ENCODE data around the gene FFAR3.
"Not testable (repeated sequence)": the region's sequence is repeated elsewhere in the genome, so short reads cannot be mapped to it uniquely, and the experiment has no call there.

FFAR3 gene

DNA sequence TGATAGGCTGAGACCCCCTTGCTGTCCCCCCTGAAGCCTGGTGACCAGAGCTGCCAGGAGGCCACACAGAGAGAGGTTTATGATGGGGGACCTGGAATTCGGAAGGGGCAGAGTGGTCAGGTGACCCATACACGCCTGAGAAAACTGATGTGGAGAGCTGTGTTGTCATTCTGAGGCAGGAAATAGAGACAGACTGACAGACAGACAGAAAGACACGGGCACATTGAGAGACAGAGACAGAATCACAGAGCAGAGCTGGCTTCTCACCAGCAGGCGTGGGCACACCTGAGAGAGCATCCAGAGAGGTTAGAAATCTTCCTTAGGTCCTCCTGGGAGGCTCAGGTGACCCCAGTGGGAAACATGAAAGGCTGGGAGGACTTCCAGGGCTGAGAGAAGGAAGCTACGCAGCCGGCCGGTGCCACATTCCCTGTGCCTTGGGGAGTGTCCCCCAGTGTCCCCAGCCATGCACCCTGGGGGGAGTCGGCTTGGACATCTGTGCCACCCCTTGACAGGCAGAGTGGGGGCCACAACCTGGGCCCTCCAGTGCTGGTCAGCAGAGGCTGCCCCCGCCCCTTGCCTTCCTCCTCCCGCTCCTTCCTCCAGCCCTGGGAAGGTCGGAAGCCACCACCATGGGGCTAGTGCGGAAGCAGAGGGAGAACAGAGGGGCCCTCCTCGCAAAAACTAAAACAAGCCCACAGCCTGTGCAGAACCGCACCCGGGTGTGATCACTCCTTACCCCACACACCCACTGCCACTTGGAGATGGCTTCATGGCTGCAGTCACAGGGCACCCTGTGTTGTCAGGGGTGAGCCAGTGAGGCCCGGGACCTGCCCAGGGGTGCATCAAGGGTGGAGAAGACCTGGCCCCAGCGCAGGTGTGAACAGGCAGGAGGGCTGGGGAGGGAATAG is 8.4 kb upstream of the FFAR3 start:
- Histone ChIP-seq H3K36me3 (ENCODE audit: control insufficient read depth, insufficient read depth, low read length) (no peaks in the 10 kb centered on the region), H3K27me3 (replicated peaks; ENCODE audit: control insufficient read depth, insufficient read depth, low read length, poor library complexity, severe bottlenecking) (no peaks in the 10 kb centered on the region), H3K4me3 (ENCODE audit: insufficient read depth, low read depth, low read length, poor library complexity, severe bottlenecking) (no peak overlapping the region), H3K27ac (ENCODE audit: insufficient read depth, low read length, poor library complexity, severe bottlenecking) (no peak overlapping the region), H3K9me3 (ENCODE audit: control insufficient read depth, low read length) (no peaks in the 10 kb centered on the region), H3K4me1 (ENCODE audit: control insufficient read depth, insufficient read depth, low read length, poor library complexity, severe bottlenecking) (peaks cover 33% of the 10 kb centered on the region)
- DNase-seq = no peak

GRCh38 chr19:35350591-35350990 is 7.7 kb upstream of the FFAR3 start:
- H3K4me3 ChIP-seq (ENCODE audit: insufficient read depth, low read depth, low read length, poor library complexity, severe bottlenecking) = no peak overlapping the region
- no peak overlapping the region for H3K27ac ChIP-seq (ENCODE audit: insufficient read depth, low read length, poor library complexity, severe bottlenecking)
- DNase-seq = no peak
- no peaks in the 10 kb centered on the region for H3K36me3 ChIP-seq (ENCODE audit: control insufficient read depth, insufficient read depth, low read length)
- no peaks in the 10 kb centered on the region for H3K9me3 ChIP-seq (ENCODE audit: control insufficient read depth, low read length)
- peaks cover 33% of the 10 kb centered on the region for H3K4me1 ChIP-seq (ENCODE audit: control insufficient read depth, insufficient read depth, low read length, poor library complexity, severe bottlenecking)
- no peaks in the 10 kb centered on the region for H3K27me3 ChIP-seq (replicated peaks; ENCODE audit: control insufficient read depth, insufficient read depth, low read length, poor library complexity, severe bottlenecking)

DNA sequence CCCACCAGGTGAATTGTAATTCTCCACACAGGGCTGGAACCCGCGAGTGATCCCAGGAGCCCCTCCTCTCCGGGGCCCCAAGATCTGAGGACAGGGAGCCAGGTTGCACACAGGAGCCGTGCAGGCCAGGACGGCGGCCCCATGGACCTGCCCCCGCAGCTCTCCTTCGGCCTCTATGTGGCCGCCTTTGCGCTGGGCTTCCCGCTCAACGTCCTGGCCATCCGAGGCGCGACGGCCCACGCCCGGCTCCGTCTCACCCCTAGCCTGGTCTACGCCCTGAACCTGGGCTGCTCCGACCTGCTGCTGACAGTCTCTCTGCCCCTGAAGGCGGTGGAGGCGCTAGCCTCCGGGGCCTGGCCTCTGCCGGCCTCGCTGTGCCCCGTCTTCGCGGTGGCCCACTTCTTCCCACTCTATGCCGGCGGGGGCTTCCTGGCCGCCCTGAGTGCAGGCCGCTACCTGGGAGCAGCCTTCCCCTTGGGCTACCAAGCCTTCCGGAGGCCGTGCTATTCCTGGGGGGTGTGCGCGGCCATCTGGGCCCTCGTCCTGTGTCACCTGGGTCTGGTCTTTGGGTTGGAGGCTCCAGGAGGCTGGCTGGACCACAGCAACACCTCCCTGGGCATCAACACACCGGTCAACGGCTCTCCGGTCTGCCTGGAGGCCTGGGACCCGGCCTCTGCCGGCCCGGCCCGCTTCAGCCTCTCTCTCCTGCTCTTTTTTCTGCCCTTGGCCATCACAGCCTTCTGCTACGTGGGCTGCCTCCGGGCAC is 6.7 kb upstream of the FFAR3 start:
- Histone ChIP-seq H3K36me3 (ENCODE audit: control insufficient read depth, insufficient read depth, low read length) (no peaks in the 10 kb centered on the region), H3K27me3 (replicated peaks; ENCODE audit: control insufficient read depth, insufficient read depth, low read length, poor library complexity, severe bottlenecking) (no peaks in the 10 kb centered on the region), H3K4me3 (ENCODE audit: insufficient read depth, low read depth, low read length, poor library complexity, severe bottlenecking) (no peak overlapping the region), H3K9me3 (ENCODE audit: control insufficient read depth, low read length) (no peaks in the 10 kb centered on the region), H3K27ac (ENCODE audit: insufficient read depth, low read length, poor library complexity, severe bottlenecking) (no peak overlapping the region), H3K4me1 (ENCODE audit: control insufficient read depth, insufficient read depth, low read length, poor library complexity, severe bottlenecking) (peaks cover 23% of the 10 kb centered on the region)
- no peak for DNase-seq

DNA sequence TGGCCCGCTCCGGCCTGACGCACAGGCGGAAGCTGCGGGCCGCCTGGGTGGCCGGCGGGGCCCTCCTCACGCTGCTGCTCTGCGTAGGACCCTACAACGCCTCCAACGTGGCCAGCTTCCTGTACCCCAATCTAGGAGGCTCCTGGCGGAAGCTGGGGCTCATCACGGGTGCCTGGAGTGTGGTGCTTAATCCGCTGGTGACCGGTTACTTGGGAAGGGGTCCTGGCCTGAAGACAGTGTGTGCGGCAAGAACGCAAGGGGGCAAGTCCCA is 6.1 kb upstream of the FFAR3 start:
- no peak overlapping the region for H3K4me3 ChIP-seq (ENCODE audit: insufficient read depth, low read depth, low read length, poor library complexity, severe bottlenecking)
- peaks cover 18% of the 10 kb centered on the region for H3K4me1 ChIP-seq (ENCODE audit: control insufficient read depth, insufficient read depth, low read length, poor library complexity, severe bottlenecking)
- no peak overlapping the region for H3K27ac ChIP-seq (ENCODE audit: insufficient read depth, low read length, poor library complexity, severe bottlenecking)
- no peaks in the 10 kb centered on the region for H3K9me3 ChIP-seq (ENCODE audit: control insufficient read depth, low read length)
- no peak for DNase-seq
- H3K36me3 ChIP-seq (ENCODE audit: control insufficient read depth, insufficient read depth, low read length) = no peaks in the 10 kb centered on the region
- no peaks in the 10 kb centered on the region for H3K27me3 ChIP-seq (replicated peaks; ENCODE audit: control insufficient read depth, insufficient read depth, low read length, poor library complexity, severe bottlenecking)

DNA sequence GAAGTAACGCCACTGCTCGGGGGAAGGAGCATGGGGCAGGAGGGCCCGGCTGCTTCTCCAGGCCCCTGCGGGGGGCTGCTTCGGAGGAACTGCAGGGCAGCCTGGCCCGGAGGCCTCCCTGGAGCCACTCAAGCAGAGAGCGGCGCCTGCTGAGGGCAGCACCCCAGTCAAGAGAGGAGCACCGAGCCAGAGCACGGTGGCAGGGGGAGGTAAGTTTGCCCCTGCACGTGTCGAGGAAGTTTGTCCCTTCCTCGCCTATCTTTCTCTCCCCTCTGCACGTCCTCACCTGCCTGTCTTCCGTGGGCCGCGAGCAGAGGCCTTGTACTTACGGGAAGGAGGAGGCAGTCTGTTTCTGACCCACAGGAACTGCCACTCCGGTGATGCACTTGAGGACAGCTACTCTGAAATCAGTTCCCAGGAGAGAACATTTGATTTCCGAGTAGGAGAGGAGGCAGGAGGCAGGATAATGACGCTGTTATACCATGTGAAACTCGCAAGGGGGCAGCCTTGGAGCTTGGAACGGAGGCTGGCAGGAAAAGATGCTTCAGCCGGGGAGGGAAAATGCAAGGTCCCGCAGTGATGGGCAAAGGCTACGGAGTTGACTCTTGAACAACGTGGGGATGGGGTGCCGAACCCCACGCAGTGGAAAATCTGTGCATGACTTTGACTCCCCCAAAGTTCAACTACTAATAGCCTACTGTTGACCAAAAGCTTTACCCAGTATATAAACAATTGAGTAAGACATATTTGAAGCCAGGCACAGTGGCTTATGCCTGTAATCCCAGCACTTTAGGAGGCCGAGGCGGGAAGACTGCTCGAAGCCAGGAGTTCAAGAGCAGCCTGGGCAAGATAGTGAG is 5.6 kb upstream of the FFAR3 start:
- Histone ChIP-seq H3K4me1 (ENCODE audit: control insufficient read depth, insufficient read depth, low read length, poor library complexity, severe bottlenecking) (peaks cover 13% of the 10 kb centered on the region), H3K36me3 (ENCODE audit: control insufficient read depth, insufficient read depth, low read length) (no peaks in the 10 kb centered on the region), H3K4me3 (ENCODE audit: insufficient read depth, low read depth, low read length, poor library complexity, severe bottlenecking) (no peak overlapping the region), H3K27me3 (replicated peaks; ENCODE audit: control insufficient read depth, insufficient read depth, low read length, poor library complexity, severe bottlenecking) (no peaks in the 10 kb centered on the region), H3K27ac (ENCODE audit: insufficient read depth, low read length, poor library complexity, severe bottlenecking) (no peak overlapping the region), H3K9me3 (ENCODE audit: control insufficient read depth, low read length) (no peaks in the 10 kb centered on the region)
- peak; percentile 34 to 58 (median 43) for DNase-seq

GRCh38 chr19:35353635-35354034 is 4.6 kb upstream of the FFAR3 start:
- Histone ChIP-seq H3K4me1 (ENCODE audit: control insufficient read depth, insufficient read depth, low read length, poor library complexity, severe bottlenecking) (peaks cover 12% of the 10 kb centered on the region), H3K27ac (ENCODE audit: insufficient read depth, low read length, poor library complexity, severe bottlenecking) (no peak overlapping the region), H3K9me3 (ENCODE audit: control insufficient read depth, low read length) (no peaks in the 10 kb centered on the region), H3K4me3 (ENCODE audit: insufficient read depth, low read depth, low read length, poor library complexity, severe bottlenecking) (no peak overlapping the region), H3K36me3 (ENCODE audit: control insufficient read depth, insufficient read depth, low read length) (no peaks in the 10 kb centered on the region), H3K27me3 (replicated peaks; ENCODE audit: control insufficient read depth, insufficient read depth, low read length, poor library complexity, severe bottlenecking) (no peaks in the 10 kb centered on the region)
- no peak for DNase-seq

GRCh38 chr19:35354898-35355297 is 3.4 kb upstream of the FFAR3 start:
- Histone ChIP-seq H3K27me3 (replicated peaks; ENCODE audit: control insufficient read depth, insufficient read depth, low read length, poor library complexity, severe bottlenecking) (no peaks in the 10 kb centered on the region), H3K9me3 (ENCODE audit: control insufficient read depth, low read length) (no peaks in the 10 kb centered on the region), H3K4me3 (ENCODE audit: insufficient read depth, low read depth, low read length, poor library complexity, severe bottlenecking) (no peak overlapping the region), H3K36me3 (ENCODE audit: control insufficient read depth, insufficient read depth, low read length) (no peaks in the 10 kb centered on the region), H3K4me1 (ENCODE audit: control insufficient read depth, insufficient read depth, low read length, poor library complexity, severe bottlenecking) (peaks cover 12% of the 10 kb centered on the region), H3K27ac (ENCODE audit: insufficient read depth, low read length, poor library complexity, severe bottlenecking) (no peak overlapping the region)
- DNase-seq = no peak

DNA sequence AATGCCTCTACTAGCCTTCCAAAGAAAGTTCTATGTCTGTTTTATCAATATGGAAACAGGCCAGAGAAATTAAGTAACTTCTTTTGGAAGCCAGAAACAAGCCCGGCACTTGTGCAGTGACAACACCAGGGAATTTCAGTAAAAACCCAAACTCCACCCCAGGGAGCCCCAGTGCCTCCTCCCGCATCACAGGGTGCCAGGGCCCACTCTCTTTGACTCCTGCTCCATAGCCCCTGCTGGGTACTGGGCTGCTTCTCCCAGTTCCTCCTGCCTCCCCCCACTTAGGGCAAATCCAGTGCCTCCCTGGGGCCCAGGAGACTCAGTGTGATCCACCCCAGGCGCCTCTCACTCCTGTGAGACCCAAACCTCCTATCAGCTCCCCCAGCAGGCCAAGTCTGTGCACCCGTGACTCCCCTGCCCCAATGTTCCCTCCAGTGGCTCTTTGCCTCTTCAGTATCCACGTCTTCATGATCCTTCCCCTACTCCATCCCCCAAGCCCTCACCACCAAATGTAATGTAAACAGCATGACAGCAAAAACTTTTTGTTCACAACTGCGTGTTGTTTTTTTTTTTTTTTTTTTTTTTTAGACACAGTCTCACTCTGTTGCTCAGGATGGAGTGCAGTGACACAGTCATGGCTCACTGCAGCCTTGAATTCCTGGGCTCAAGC is 2.3 kb upstream of the FFAR3 start:
- Histone ChIP-seq H3K4me1 (ENCODE audit: control insufficient read depth, insufficient read depth, low read length, poor library complexity, severe bottlenecking) (peaks cover 12% of the 10 kb centered on the region), H3K4me3 (ENCODE audit: insufficient read depth, low read depth, low read length, poor library complexity, severe bottlenecking) (no peak overlapping the region)
- no peak for DNase-seq

DNA sequence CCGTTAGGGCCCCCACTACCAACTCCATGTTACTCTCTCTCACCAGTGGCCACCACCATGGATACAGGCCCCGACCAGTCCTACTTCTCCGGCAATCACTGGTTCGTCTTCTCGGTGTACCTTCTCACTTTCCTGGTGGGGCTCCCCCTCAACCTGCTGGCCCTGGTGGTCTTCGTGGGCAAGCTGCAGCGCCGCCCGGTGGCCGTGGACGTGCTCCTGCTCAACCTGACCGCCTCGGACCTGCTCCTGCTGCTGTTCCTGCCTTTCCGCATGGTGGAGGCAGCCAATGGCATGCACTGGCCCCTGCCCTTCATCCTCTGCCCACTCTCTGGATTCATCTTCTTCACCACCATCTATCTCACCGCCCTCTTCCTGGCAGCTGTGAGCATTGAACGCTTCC is 574 bp downstream of the FFAR3 start:
- not testable (repeated sequence) for H3K4me1 ChIP-seq (ENCODE audit: control insufficient read depth, insufficient read depth, low read length, poor library complexity, severe bottlenecking); H3K9me3 ChIP-seq (ENCODE audit: control insufficient read depth, low read length); H3K36me3 ChIP-seq (ENCODE audit: control insufficient read depth, insufficient read depth, low read length); H3K4me3 ChIP-seq (ENCODE audit: insufficient read depth, low read depth, low read length, poor library complexity, severe bottlenecking); DNase-seq; H3K27me3 ChIP-seq (replicated peaks; ENCODE audit: control insufficient read depth, insufficient read depth, low read length, poor library complexity, severe bottlenecking); H3K27ac ChIP-seq (ENCODE audit: insufficient read depth, low read length, poor library complexity, severe bottlenecking)

More for the DNA sequence above, 2.3 kb upstream of the FFAR3 start:
- Histone ChIP-seq H3K9me3 (ENCODE audit: control insufficient read depth, low read length) (no peaks in the 10 kb centered on the region), H3K36me3 (ENCODE audit: control insufficient read depth, insufficient read depth, low read length) (no peaks in the 10 kb centered on the region), H3K27me3 (replicated peaks; ENCODE audit: control insufficient read depth, insufficient read depth, low read length, poor library complexity, severe bottlenecking) (no peaks in the 10 kb centered on the region), H3K27ac (ENCODE audit: insufficient read depth, low read length, poor library complexity, severe bottlenecking) (no peak overlapping the region)
